ENCODE data around the gene MARCHF2.

Gene MARCHF2

GRCh38 chr19:8469613-8470368, 56.7 kb downstream of the MARCHF2 start:
- DNase-seq (ENCODE audit: insufficient read length, low spot score) (no peak), FAIRE-seq (no peak)

GRCh38 chr19:8473648-8474476, 60.8 kb downstream of the MARCHF2 start:
- DNase-seq (ENCODE audit: insufficient read length, low spot score) (no peak), FAIRE-seq (no peak)

GRCh38 chr19:8475005-8475404, 61.9 kb downstream of the MARCHF2 start:
- FAIRE-seq (no peak), DNase-seq (ENCODE audit: insufficient read length, low spot score) (no peak)

GRCh38 chr19:8476524-8476923, 63.4 kb downstream of the MARCHF2 start:
- DNase-seq (ENCODE audit: insufficient read length, low spot score), result no peak
- no peak for FAIRE-seq

- FAIRE-seq (no peak), DNase-seq (ENCODE audit: insufficient read length, low spot score) (no peak)
These were observed 64.8 kb downstream of the MARCHF2 start for GRCh38 chr19:8477889-8478288.

- no peak for FAIRE-seq
- no peak for DNase-seq (ENCODE audit: insufficient read length, low spot score)
These were observed 65.5 kb downstream of the MARCHF2 start for GRCh38 chr19:8478598-8478997.

GRCh38 chr19:8481201-8481600, 68.1 kb downstream of the MARCHF2 start:
- no peak for FAIRE-seq
- no peak for DNase-seq (ENCODE audit: insufficient read length, low spot score)

- no peak for FAIRE-seq
- DNase-seq (ENCODE audit: insufficient read length, low spot score), result no peak
These were observed 68.5 kb downstream of the MARCHF2 start for GRCh38 chr19:8481616-8482015.

- no peak for FAIRE-seq
- DNase-seq (ENCODE audit: insufficient read length, low spot score), result no peak
These were observed 69.6 kb downstream of the MARCHF2 start for GRCh38 chr19:8482696-8483095.

- no peak for FAIRE-seq
- DNase-seq (ENCODE audit: insufficient read length, low spot score), result no peak
These were observed 70.1 kb downstream of the MARCHF2 start for GRCh38 chr19:8483165-8483564.

- FAIRE-seq (no peak), DNase-seq (ENCODE audit: insufficient read length, low spot score) (no peak)
These were observed 71.3 kb downstream of the MARCHF2 start for GRCh38 chr19:8484331-8484894.

GRCh38 chr19:8485561-8486371, 72.7 kb downstream of the MARCHF2 start:
- no peak for DNase-seq (ENCODE audit: insufficient read length, low spot score)
- no peak for FAIRE-seq

GRCh38 chr19:8486661-8487136, 73.6 kb downstream of the MARCHF2 start:
- DNase-seq (ENCODE audit: insufficient read length, low spot score) (no peak), FAIRE-seq (no peak)

GRCh38 chr19:8487137-8487851, 74.2 kb downstream of the MARCHF2 start:
- DNase-seq (ENCODE audit: insufficient read length, low spot score), result no peak
- FAIRE-seq, result peak; percentile 4

GRCh38 chr19:8488365-8488764, 75.3 kb downstream of the MARCHF2 start:
- DNase-seq (ENCODE audit: insufficient read length, low spot score) (no peak), FAIRE-seq (no peak)

Measured in HTR-8/SVneo (cell line).